K562 (cell line): ENCODE data around the gene NLRP9. TPM values are rescaled to one million over a fixed set of nuclear protein-coding genes. Genes with fewer than 3 reads are reported as not detected.

Experiments
- CBFB ChIP-seq: sonication (generic); formaldehyde crosslinking; IDR thresholded peaks from 2 replicates; pipeline ENCODE4 v1.4.0; 2020; ENCODE audit warnings: mild to moderate bottlenecking, missing genetic modification reagents
- HMG20B ChIP-seq: fragments of 250-450 bp; sonication (Bioruptor Pico); IDR thresholded peaks from 2 replicates; pipeline ENCODE4 v1.5.0; 2021; ENCODE audit warnings: mild to moderate bottlenecking
- HNRNPLL ChIP-seq: fragments of 200-400 bp; formaldehyde crosslinking; IDR thresholded peaks from 2 replicates; pipeline ENCODE4 v1.6.1; 2017; ENCODE audit warnings: low read length, low read depth, mild to moderate bottlenecking; ENCODE audit not compliant: poor library complexity, severe bottlenecking
- IFI16 ChIP-seq: fragments of 250-450 bp; sonication (Bioruptor Pico); IDR thresholded peaks from 2 replicates; pipeline ENCODE4 v2.1.2; 2022; ENCODE audit warnings: mild to moderate bottlenecking, inconsistent platforms
- KAT2B ChIP-seq: IDR thresholded peaks from one replicate; pipeline ENCODE4 v1.6.1; 2012; ENCODE audit warnings: low read depth, mild to moderate bottlenecking, control low read depth, inconsistent platforms, low read length, moderate library complexity
- MTF1 ChIP-seq: fragments of 250-450 bp; sonication (Bioruptor Pico); IDR thresholded peaks from 2 replicates; pipeline ENCODE4 v1.9.0; 2021; ENCODE audit warnings: moderate library complexity, mild to moderate bottlenecking, inconsistent platforms, borderline replicate concordance
- NONO ChIP-seq, 2 experiments: fragments of 200-400 bp in 1 of 2; fragments of 450-650 bp in 1 of 2; formaldehyde crosslinking in 1 of 2; IDR thresholded peaks; 2 replicates each; pipeline ENCODE4 v1.6.1; 2017; ENCODE audit warnings: low read depth in 2 of 2, mild to moderate bottlenecking in 2 of 2, moderate library complexity in 2 of 2, low read length in 1 of 2
- PHF8 ChIP-seq: fragments of 200-600 bp; sonication (generic); IDR thresholded peaks from 2 replicates; pipeline ENCODE4 v1.6.1; 2012; ENCODE audit warnings: mixed run types, mild to moderate bottlenecking, inconsistent platforms, low read length, moderate library complexity, borderline replicate concordance
- POLR2AphosphoS5 ChIP-seq: IDR thresholded peaks from 2 replicates; pipeline ENCODE4 v1.6.1; 2011; ENCODE audit warnings: mild to moderate bottlenecking, low read depth, low read length, moderate library complexity; ENCODE audit not compliant: control insufficient read depth, insufficient read depth
- PTTG1 ChIP-seq: fragments of 450-650 bp; IDR thresholded peaks from 2 replicates; pipeline ENCODE4 v1.6.1; 2016; ENCODE audit warnings: low read depth, mild to moderate bottlenecking, missing genetic modification characterization, missing compliant biosample characterization
- TAF1 ChIP-seq: IDR thresholded peaks from 2 replicates; pipeline ENCODE4 v1.6.1; 2011; ENCODE audit warnings: mild to moderate bottlenecking, low read length, moderate library complexity; ENCODE audit not compliant: insufficient read depth, control insufficient read depth, severe bottlenecking; ENCODE audit errors: extremely low read depth
- ZNF175 ChIP-seq: fragments of 200-800 bp; sonication (Bioruptor generic); IDR thresholded peaks from 2 replicates; pipeline ENCODE4 v1.6.1; 2016; ENCODE audit warnings: low read depth, mild to moderate bottlenecking, missing genetic modification characterization, missing compliant biosample characterization
- ZNF311 ChIP-seq: fragments of 250-450 bp; sonication (Bioruptor Pico); IDR thresholded peaks from 2 replicates; pipeline ENCODE4 v1.4.0; 2020; ENCODE audit warnings: mild to moderate bottlenecking, moderate library complexity
- ZNF79 ChIP-seq: fragments of 250-450 bp; sonication (Bioruptor Pico); IDR thresholded peaks from 2 replicates; pipeline ENCODE4 v1.4.0; 2020; ENCODE audit warnings: low read depth, mild to moderate bottlenecking, moderate library complexity
- polyA plus RNA-seq, 8 experiments: library from polyadenylated mRNA; depleted of rRNA in 4 of 8; stranded (reverse) in 5 of 8; unstranded in 3 of 8; fragments of >200 nt; fragmentation: Nextera tagmentation in 2 of 8; fragmentation: Illumina TruSeq in 1 of 8; extraction: Ambion mirVana in 2 of 8; extraction: Trizol in 1 of 8; gene quantifications; 2 replicates each; pipeline versions ENCODE4 v1.2.1 to v1.2.3, GENCODE V29; 2011 to 2014; ENCODE audit warnings: inconsistent platforms in 1 of 8, missing spikeins in 1 of 8
- total RNA-seq, 7 experiments: library from RNA; depleted of rRNA in 6 of 7; stranded (reverse); fragments of >200 nt in 6 of 7; fragmentation: Illumina TruSeq in 2 of 7; extraction: Trizol in 2 of 7; gene quantifications; 2 replicates each; pipeline versions ENCODE4 v1.2.1 to v1.2.3, GENCODE V29; 2011 to 2021; ENCODE audit warnings: low replicate concordance in 1 of 7
- TF ChIP-seq, protein P1 (sequence below): sonication (generic); formaldehyde crosslinking; IDR thresholded peaks from 2 replicates; pipeline ENCODE4 v1.8.1; 2023; ENCODE audit warnings: missing genetic modification reagents, mild to moderate bottlenecking, borderline replicate concordance
- TF ChIP-seq, protein P2 (sequence below): fragments of 200-800 bp; sonication (Bioruptor generic); IDR thresholded peaks from 2 replicates; pipeline ENCODE4 v1.6.1; 2016; ENCODE audit warnings: missing genetic modification characterization, missing compliant biosample characterization

NLRP9 gene
- total and polyA plus RNA-seq, 9 of the 15 experiments (the other 6 are each of a cell fraction or from before 2014, with no cell fraction given), result not detected

DNA sequence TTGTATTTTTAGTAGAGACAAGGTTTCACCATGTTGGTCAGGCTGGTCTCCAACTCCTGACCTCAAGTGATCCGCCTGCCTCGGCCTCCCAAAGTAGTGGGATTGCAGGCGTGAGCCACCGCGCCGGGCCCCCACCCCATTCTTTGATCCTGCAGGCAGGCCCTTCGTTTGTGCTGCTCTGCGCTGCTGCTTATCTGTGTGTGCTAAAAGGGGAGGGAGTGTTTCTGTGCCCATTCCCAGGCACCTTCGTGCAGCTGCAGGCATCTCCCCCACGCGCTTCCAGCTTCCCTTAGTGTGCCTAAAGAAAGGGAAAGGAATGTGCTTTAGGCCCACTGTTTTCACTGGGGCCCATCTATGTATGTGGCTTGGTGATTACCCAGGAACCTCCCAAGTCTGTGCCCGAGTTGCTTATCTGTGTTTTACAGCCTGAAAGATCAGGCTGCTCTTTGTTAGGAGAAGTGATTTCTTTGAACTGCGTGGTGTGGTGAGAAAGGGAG is 36.0 kb downstream of the NLRP9 start (continued):
- TF ChIP-seq, protein P1, sequence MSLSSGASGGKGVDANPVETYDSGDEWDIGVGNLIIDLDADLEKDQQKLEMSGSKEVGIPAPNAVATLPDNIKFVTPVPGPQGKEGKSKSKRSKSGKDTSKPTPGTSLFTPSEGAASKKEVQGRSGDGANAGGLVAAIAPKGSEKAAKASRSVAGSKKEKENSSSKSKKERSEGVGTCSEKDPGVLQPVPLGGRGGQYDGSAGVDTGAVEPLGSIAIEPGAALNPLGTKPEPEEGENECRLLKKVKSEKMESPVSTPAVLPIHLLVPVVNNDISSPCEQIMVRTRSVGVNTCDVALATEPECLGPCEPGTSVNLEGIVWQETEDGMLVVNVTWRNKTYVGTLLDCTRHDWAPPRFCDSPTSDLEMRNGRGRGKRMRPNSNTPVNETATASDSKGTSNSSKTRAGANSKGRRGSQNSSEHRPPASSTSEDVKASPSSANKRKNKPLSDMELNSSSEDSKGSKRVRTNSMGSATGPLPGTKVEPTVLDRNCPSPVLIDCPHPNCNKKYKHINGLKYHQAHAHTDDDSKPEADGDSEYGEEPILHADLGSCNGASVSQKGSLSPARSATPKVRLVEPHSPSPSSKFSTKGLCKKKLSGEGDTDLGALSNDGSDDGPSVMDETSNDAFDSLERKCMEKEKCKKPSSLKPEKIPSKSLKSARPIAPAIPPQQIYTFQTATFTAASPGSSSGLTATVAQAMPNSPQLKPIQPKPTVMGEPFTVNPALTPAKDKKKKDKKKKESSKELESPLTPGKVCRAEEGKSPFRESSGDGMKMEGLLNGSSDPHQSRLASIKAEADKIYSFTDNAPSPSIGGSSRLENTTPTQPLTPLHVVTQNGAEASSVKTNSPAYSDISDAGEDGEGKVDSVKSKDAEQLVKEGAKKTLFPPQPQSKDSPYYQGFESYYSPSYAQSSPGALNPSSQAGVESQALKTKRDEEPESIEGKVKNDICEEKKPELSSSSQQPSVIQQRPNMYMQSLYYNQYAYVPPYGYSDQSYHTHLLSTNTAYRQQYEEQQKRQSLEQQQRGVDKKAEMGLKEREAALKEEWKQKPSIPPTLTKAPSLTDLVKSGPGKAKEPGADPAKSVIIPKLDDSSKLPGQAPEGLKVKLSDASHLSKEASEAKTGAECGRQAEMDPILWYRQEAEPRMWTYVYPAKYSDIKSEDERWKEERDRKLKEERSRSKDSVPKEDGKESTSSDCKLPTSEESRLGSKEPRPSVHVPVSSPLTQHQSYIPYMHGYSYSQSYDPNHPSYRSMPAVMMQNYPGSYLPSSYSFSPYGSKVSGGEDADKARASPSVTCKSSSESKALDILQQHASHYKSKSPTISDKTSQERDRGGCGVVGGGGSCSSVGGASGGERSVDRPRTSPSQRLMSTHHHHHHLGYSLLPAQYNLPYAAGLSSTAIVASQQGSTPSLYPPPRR (CRISPR knock-in tag), result no peak
- TF ChIP-seq HMG20B (CRISPR knock-in tag) (no peak), POLR2AphosphoS5 (peak; percentile 92), ZNF79 (CRISPR knock-in tag) (no peak), PHF8 (no peak), KAT2B (no peak), CBFB (CRISPR knock-in tag) (no peak), NONO (IDR thresholded peaks at IDR 0.05; ENCODE audit: low read depth in 2 of 2, low read length in 1 of 2) (no peak), ZNF311 (CRISPR knock-in tag) (no peak), TAF1 (no peak), PTTG1 (tag) (no peak), MTF1 (no peak), ZNF175 (CRISPR knock-in tag) (peak; percentile 75), HNRNPLL (no peak), IFI16 (CRISPR knock-in tag) (no peak)
- TF ChIP-seq, protein P2, sequence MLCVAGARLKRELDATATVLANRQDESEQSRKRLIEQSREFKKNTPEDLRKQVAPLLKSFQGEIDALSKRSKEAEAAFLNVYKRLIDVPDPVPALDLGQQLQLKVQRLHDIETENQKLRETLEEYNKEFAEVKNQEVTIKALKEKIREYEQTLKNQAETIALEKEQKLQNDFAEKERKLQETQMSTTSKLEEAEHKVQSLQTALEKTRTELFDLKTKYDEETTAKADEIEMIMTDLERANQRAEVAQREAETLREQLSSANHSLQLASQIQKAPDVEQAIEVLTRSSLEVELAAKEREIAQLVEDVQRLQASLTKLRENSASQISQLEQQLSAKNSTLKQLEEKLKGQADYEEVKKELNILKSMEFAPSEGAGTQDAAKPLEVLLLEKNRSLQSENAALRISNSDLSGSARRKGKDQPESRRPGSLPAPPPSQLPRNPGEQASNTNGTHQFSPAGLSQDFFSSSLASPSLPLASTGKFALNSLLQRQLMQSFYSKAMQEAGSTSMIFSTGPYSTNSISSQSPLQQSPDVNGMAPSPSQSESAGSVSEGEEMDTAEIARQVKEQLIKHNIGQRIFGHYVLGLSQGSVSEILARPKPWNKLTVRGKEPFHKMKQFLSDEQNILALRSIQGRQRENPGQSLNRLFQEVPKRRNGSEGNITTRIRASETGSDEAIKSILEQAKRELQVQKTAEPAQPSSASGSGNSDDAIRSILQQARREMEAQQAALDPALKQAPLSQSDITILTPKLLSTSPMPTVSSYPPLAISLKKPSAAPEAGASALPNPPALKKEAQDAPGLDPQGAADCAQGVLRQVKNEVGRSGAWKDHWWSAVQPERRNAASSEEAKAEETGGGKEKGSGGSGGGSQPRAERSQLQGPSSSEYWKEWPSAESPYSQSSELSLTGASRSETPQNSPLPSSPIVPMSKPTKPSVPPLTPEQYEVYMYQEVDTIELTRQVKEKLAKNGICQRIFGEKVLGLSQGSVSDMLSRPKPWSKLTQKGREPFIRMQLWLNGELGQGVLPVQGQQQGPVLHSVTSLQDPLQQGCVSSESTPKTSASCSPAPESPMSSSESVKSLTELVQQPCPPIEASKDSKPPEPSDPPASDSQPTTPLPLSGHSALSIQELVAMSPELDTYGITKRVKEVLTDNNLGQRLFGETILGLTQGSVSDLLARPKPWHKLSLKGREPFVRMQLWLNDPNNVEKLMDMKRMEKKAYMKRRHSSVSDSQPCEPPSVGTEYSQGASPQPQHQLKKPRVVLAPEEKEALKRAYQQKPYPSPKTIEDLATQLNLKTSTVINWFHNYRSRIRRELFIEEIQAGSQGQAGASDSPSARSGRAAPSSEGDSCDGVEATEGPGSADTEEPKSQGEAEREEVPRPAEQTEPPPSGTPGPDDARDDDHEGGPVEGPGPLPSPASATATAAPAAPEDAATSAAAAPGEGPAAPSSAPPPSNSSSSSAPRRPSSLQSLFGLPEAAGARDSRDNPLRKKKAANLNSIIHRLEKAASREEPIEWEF (CRISPR knock-in tag), result no peak
